Measurements from ENCODE around the gene SLC22A16. TPM values are rescaled to one million over a fixed set of nuclear protein-coding genes. Genes with fewer than 3 reads are reported as not detected.

SLC22A16 gene
- total and polyA plus RNA-seq, 2 of the 13 experiments (the other 11 are each of a cell fraction or from before 2014, with no cell fraction given), result 0.04 TPM; not detected in 1

- POLR2A ChIA-PET, result no interaction called here
- Histone ChIP-seq H3K79me2 (ENCODE audit: insufficient read depth, low read length) (no peaks in the 10 kb centered on the region), H3K9me3 (ENCODE audit: low read length) (peaks cover 7% of the 10 kb centered on the region), H3K4me2 (ENCODE audit: low read depth, low read length) (no peak overlapping the region), H3K4me3 (replicated peaks in 1 of 3; ENCODE audit: insufficient read depth in 1 of 3, low read depth in 2 of 3, low read length in 3 of 3) (no peak overlapping the region), H3K36me3 (replicated peaks in 1 of 2; ENCODE audit: control insufficient read depth in 1 of 2, insufficient read depth in 2 of 2, low read length in 2 of 2) (no peaks in the 10 kb centered on the region), H3K27me3 (ENCODE audit: control insufficient read depth in 1 of 2, insufficient read depth in 2 of 2, low read length in 2 of 2) (no peaks in the 10 kb centered on the region), H2AFZ (ENCODE audit: low read length) (no peak overlapping the region), H3K9ac (ENCODE audit: insufficient read depth, low read depth, low read length) (no peak overlapping the region), H3K4me1 (ENCODE audit: insufficient read depth, low read length) (no peaks in the 10 kb centered on the region), H4K20me1 (ENCODE audit: insufficient read depth, low read length) (no peaks in the 10 kb centered on the region), H3K27ac (ENCODE audit: extremely low read length, insufficient read depth, low read length) (no peak overlapping the region)
- no peak for FAIRE-seq
- no peak for TF ChIP-seq ZNF232 (CRISPR knock-in tag; IDR thresholded peaks at IDR 0.05; ENCODE audit: borderline replicate concordance)
- TF ChIP-seq CEBPB (IDR thresholded peaks at IDR 0.05; ENCODE audit: borderline replicate concordance, low read depth, low read length), result peak; percentile 61; the same call in 1 of the 2 replicates
- in situ Hi-C loops (cut with HindIII; ENCODE audit: extremely low pct_ligation_motif_present, low pct_unique_long_range_greater_than_20kb), result no loop called here
- BruUV-seq (replicated peaks), result no TSS peak
- DNase-seq (ENCODE audit: low spot score), result no peak
- CTCF ChIA-PET (ENCODE audit: low intra/inter-chr PET ratio, low total read pairs), result no interaction called here
- intact Hi-C loops (cut with micrococcal nuclease; ENCODE audit: unreplicated experiment), result no loop called here
- no peak for ATAC-seq
These were observed 4.7 kb upstream of the SLC22A16 start for GRCh38 chr6:110481081-110481480.

DNA sequence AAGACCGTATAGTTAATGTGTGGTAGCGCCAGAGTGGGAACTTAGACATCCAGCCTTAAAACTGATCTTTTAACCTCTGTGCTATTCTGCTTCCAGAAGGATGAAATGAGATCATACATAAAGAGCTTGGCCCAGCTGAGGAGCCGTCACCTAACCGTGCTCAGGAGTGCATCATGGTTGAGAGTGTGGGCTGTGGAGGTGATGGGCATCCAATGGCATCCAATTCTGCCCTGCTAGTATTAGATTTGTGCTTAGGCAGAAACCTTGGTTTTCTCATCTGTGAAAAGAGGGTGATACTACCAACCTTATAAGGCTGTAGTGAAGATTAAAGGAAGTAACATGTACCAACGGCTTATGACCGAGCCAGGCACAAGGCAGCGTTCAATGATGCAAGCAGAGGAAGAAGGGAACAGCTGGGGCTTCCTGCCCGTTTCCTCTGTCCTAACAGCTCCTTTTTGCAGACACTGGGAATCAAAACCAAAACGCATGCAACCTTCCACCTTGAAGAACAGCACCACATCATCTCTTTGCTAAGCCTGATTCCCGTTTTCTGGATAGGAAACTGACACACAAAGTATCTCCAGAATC, 1.3 kb downstream of the SLC22A16 start:
- ATAC-seq (no peak), DNase-seq (ENCODE audit: low spot score) (no peak), FAIRE-seq (no peak)
- Histone ChIP-seq H3K9ac (ENCODE audit: insufficient read depth, low read depth, low read length) (no peak overlapping the region), H3K27me3 (ENCODE audit: control insufficient read depth in 1 of 2, insufficient read depth in 2 of 2, low read length in 2 of 2) (peaks cover 1 to 6% of the 10 kb centered on the region in 2 experiments; a peak in 2 of 5 replicates), H3K9me3 (ENCODE audit: low read length) (no peaks in the 10 kb centered on the region), H3K27ac (ENCODE audit: extremely low read length, insufficient read depth, low read length) (no peak overlapping the region), H3K4me1 (ENCODE audit: insufficient read depth, low read length) (no peaks in the 10 kb centered on the region), H3K4me3 (replicated peaks in 1 of 3; ENCODE audit: insufficient read depth in 1 of 3, low read depth in 2 of 3, low read length in 3 of 3) (no peak overlapping the region), H4K20me1 (ENCODE audit: insufficient read depth, low read length) (no peaks in the 10 kb centered on the region), H2AFZ (ENCODE audit: low read length) (no peak overlapping the region), H3K4me2 (ENCODE audit: low read depth, low read length) (no peak overlapping the region), H3K36me3 (replicated peaks in 1 of 2; ENCODE audit: control insufficient read depth in 1 of 2, insufficient read depth in 2 of 2, low read length in 2 of 2) (no peaks in the 10 kb centered on the region), H3K79me2 (ENCODE audit: insufficient read depth, low read length) (no peaks in the 10 kb centered on the region)
- BruUV-seq (replicated peaks), result no TSS peak
- POLR2A ChIA-PET, result no interaction called here
- TF ChIP-seq MXI1 (IDR thresholded peaks at IDR 0.05; ENCODE audit: borderline replicate concordance, low read depth, low read length), result no peak
- no peak for TF ChIP-seq E2F1 (CRISPR knock-in tag; IDR thresholded peaks at IDR 0.05)
- TF ChIP-seq SNAPC2 (CRISPR knock-in tag; IDR thresholded peaks at IDR 0.05), result no peak
- no peak for TF ChIP-seq GATA4 (IDR thresholded peaks at IDR 0.05; ENCODE audit: borderline replicate concordance, low read depth)
- no peak for TF ChIP-seq GRHL1 (CRISPR knock-in tag; conservative IDR thresholded peaks at IDR 0.05)
- TF ChIP-seq, protein P1, sequence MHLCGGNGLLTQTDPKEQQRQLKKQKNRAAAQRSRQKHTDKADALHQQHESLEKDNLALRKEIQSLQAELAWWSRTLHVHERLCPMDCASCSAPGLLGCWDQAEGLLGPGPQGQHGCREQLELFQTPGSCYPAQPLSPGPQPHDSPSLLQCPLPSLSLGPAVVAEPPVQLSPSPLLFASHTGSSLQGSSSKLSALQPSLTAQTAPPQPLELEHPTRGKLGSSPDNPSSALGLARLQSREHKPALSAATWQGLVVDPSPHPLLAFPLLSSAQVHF (CRISPR knock-in tag; IDR thresholded peaks at IDR 0.05), result no peak
- TF ChIP-seq, protein P2, sequence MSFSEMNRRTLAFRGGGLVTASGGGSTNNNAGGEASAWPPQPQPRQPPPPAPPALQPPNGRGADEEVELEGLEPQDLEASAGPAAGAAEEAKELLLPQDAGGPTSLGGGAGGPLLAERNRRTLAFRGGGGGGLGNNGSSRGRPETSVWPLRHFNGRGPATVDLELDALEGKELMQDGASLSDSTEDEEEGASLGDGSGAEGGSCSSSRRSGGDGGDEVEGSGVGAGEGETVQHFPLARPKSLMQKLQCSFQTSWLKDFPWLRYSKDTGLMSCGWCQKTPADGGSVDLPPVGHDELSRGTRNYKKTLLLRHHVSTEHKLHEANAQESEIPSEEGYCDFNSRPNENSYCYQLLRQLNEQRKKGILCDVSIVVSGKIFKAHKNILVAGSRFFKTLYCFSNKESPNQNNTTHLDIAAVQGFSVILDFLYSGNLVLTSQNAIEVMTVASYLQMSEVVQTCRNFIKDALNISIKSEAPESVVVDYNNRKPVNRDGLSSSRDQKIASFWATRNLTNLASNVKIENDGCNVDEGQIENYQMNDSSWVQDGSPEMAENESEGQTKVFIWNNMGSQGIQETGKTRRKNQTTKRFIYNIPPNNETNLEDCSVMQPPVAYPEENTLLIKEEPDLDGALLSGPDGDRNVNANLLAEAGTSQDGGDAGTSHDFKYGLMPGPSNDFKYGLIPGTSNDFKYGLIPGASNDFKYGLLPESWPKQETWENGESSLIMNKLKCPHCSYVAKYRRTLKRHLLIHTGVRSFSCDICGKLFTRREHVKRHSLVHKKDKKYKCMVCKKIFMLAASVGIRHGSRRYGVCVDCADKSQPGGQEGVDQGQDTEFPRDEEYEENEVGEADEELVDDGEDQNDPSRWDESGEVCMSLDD (CRISPR knock-in tag; IDR thresholded peaks at IDR 0.05; ENCODE audit: borderline replicate concordance), result no peak
- TF ChIP-seq DNMT3B (CRISPR knock-in tag; conservative IDR thresholded peaks at IDR 0.05), result no peak
- no peak for TF ChIP-seq ZNF674 (CRISPR knock-in tag; IDR thresholded peaks at IDR 0.05; ENCODE audit: low read depth)
- in situ Hi-C loops (cut with HindIII; ENCODE audit: extremely low pct_ligation_motif_present, low pct_unique_long_range_greater_than_20kb) (no loop called here), intact Hi-C loops (cut with micrococcal nuclease; ENCODE audit: unreplicated experiment) (no loop called here)
- 26% methylated on average over 10 of the region's 10 CpGs for WGBS (ENCODE audit: low lambda C conversion rate)
- CTCF ChIA-PET (ENCODE audit: low intra/inter-chr PET ratio, low total read pairs), result no interaction called here

Data from HepG2 (cell line).